Stimulated activated CD4-positive, alpha-beta T cell treated with anti-CD3 and anti-CD28 coated beads, TNF-alpha, amount 100 ng/mL, for 24 hours (primary cell): Measurements from ENCODE around the gene HSD17B10.
A peak's percentile ranks its signal among the peaks of the same experiment; 100 is the strongest.
"Not testable (repeated sequence)": the region's sequence is repeated elsewhere in the genome, so short reads cannot be mapped to it uniquely, and the experiment has no call there.

Experiments used
- DNase-seq, 3 experiments: peaks; one replicate each; pipeline ENCODE4 v3.0.0-alpha.2; 2020; ENCODE audit warnings: low read depth in 3 of 3

Gene HSD17B10

GRCh38 chrX:53437206-53437605 is 3.0 kb upstream of the HSD17B10 start:
- DNase-seq, result no peak

GRCh38 chrX:53435997-53436396 is 1.8 kb upstream of the HSD17B10 start:
- peak in 2 of 3 experiments; percentile 22 to 47 for DNase-seq

GRCh38 chrX:53430231-53430630 is 3.9 kb downstream of the HSD17B10 start:
- DNase-seq, result no peak

- DNase-seq, result no peak
Measured at GRCh38 chrX:53429755-53430154, 4.4 kb downstream of the HSD17B10 start.

GRCh38 chrX:53422861-53423306 is 11.3 kb downstream of the HSD17B10 start, which contains the start of gene RIBC1:
RIBC1 (plus strand) TSS chrX:53422873; CDS start chrX:53426277, 3,404 bp downstream.
- DNase-seq, result no peak

GRCh38 chrX:53422086-53422860 is 11.9 kb downstream of the HSD17B10 start, which contains the start of gene SMC1A:
SMC1A (minus strand) TSS chrX:53422654; CDS start chrX:53422600, 54 bp downstream.
- peak; percentile 81 to 94 (median 88) for DNase-seq

GRCh38 chrX:53421772-53422085 is 12.4 kb downstream of the HSD17B10 start:
- DNase-seq, result no peak

GRCh38 chrX:53421125-53421524 is 13.0 kb downstream of the HSD17B10 start:
- DNase-seq, result no peak

- not testable (repeated sequence) for DNase-seq
Measured at GRCh38 chrX:53420351-53420750, 13.8 kb downstream of the HSD17B10 start.

- no peak for DNase-seq
Measured at GRCh38 chrX:53412446-53412845, 21.7 kb downstream of the HSD17B10 start.

- no peak for DNase-seq
Measured at GRCh38 chrX:53403535-53403934, 30.6 kb downstream of the HSD17B10 start.

- no peak for DNase-seq
Measured at GRCh38 chrX:53398216-53398615, 36.0 kb downstream of the HSD17B10 start.

- DNase-seq, result no peak
Measured at GRCh38 chrX:53395605-53396298, 38.4 kb downstream of the HSD17B10 start.

GRCh38 chrX:53383376-53384076 is 50.6 kb downstream of the HSD17B10 start:
- DNase-seq, result no peak
